GM21447 (cell line): ENCODE results near the gene TP53RK.

ENCODE experiments used
- ATAC-seq: cut with Tn5 transposase; IDR thresholded peaks from one replicate; pipeline ENCODE4 v1.9.1; 2021; ENCODE audit not compliant: unreplicated experiment

Gene TP53RK

GRCh38 chr20:46640536-46641311 lies 48.5 kb downstream of the TP53RK start:
- no peak for ATAC-seq

DNA sequence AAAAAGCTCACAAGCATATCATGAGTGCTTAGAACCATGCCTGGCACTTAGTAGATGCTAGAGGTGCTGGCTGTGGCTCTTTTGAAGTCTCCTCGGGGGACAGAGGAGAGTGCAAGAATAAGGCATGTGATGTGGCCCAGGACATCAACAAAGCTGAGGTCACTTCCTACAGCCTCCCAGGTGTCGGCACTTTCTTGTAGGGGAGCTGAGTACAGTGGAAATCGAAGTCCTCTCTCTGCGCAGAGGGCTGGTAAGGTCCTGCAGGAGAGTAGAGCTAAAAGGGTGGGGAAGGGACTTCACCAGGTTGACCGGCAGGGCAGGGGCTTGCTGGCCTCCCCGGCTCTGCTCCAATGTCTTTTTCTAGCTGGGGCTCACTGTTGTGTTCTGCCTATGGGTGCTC lies 49.2 kb downstream of the TP53RK start:
- ATAC-seq, result no peak

DNA sequence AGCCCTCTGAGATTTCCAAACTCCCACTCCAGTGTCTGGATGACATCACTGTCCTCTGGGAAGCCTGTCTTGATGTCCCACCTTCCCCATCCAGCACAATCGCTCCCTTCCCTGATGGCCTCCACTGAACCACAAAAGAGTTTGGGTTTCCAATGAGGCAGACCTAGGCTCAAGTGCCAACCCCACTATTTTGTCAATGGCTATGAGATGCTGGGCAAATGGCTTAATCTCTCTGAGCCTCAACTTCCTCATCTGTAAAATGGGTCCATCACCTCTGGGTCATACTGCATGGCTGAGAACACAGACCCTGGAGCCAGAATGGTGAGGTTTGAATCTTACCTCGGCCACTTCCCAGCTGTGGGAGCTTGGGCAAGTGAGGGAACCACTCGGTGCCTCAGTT lies 49.7 kb downstream of the TP53RK start:
- no peak for ATAC-seq

DNA sequence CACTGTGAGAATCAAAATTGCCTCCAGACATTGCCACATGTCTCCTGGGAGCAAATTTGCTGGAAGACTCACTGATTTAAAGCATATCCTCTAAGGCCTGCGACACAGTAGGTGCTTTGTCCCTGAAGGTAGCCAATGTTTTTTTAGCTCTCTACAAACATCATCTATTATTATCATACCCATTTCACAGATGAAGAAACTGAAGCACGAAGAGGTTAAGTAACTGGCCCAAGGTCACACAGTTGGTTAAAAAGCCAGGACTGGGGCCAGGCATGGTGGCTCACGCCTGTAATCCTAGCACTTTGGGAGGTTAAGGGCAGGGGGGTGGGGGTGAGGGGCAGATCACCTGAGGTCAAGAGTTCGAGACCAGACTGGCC lies 50.4 kb downstream of the TP53RK start:
- ATAC-seq, result no peak

DNA sequence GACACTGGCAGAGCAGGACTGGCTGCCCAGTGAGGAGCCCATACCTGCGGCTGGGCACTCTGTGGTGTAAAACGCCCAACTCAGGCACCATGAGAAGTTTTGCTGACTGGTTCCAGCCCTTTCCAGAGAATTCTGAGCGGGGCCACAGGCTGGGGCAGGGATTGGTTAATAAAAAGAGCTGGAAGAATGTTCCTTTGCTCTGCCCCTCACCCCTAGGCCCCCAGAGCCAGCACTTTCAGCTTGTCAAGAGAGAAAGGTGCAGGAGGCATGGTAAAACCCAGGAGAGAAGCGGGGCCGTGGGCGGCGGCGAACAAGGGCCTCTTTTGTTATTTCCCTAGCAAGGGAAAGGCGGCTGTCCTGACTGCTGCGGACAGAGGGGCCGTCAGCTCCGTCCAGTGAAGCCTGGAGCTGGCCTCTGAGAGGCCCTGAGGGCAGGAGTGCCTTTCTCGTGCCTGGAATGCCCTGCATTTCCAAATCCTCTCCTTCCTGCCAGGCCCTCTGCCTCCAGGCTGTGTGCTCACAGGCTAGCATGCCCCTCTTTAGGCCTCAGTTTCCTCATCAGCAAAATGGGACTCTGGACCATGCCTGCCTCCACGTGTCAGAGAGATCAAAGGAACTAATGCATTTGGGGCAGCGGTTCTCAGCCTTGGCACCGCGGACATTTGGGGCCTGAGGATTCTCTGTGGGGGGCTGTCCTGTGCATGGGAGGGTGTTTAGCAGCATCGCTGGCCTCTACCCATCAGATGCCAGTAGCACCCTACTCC lies 50.9 kb downstream of the TP53RK start:
- no peak for ATAC-seq

GRCh38 chr20:46637427-46638133 lies 51.7 kb downstream of the TP53RK start:
- ATAC-seq, result no peak

DNA sequence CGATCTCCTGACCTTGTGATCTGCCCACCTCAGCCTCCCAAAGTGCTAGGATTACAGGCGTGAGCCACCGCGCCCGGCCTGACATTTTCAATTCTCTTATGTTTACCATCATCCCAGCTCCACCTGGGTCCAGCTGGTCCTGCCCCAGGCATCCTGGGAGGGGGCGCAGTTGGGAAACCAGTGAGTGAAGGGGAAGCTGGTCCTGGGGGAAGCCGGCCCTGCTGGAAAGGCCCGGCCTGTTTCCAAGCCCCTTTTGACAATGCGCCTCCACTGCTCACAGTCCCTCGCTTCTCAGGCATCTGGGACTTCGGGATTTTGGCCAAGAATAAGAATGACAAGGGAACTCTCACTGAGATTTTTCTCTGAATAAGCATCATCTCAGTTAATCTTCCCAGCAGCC lies 52.2 kb downstream of the TP53RK start:
- ATAC-seq, result no peak

GRCh38 chr20:46636514-46636913 lies 52.7 kb downstream of the TP53RK start:
- no peak for ATAC-seq

GRCh38 chr20:46635514-46636136 lies 53.6 kb downstream of the TP53RK start:
- ATAC-seq, result no peak

DNA sequence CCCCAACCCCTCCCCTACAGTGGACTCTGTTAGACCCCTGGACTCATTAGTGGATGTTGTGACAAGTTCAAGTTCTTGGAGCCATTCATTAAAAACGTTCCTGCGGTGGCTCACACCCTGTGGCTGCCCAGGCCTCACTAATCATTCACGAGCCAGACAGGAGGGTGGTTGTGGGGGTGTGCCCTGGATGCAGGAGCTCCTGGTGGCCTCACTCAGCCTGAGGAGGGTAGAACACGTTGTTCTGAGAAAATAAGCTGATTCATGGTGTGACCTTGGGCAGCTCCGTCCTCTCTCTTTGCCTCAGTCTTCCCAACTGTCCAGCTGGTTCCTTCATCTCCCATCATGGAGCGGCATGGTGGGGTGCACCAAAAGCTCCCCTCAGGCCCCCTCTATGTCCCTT lies 54.7 kb downstream of the TP53RK start:
- ATAC-seq, result no peak
